Tibial artery (tissue), 4 donors: Measurements from ENCODE around the gene ITPRIP.

Experiments used
- DNase-seq, 2 donors: peaks; one replicate each; pipeline ENCODE4 v3.0.0-alpha.2; 2019
- H3K27ac ChIP-seq, 2 donors: fragments of 200-600 bp; sonication (generic) in 1 of 2; 1 replicate in 1 of 2; 2 replicates in 1 of 2; pipeline ENCODE4 v1.5.1; 2018 to 2019; ENCODE audit warnings: mild to moderate bottlenecking in 1 of 2
- H3K27me3 ChIP-seq, 2 donors: fragments of 200-600 bp; sonication (generic) in 1 of 2; one replicate each; pipeline versions ENCODE4 v1.5.1 to v1.6.0; 2016 to 2019
- H3K36me3 ChIP-seq, 3 donors: fragments of 200-600 bp; sonication (generic) in 2 of 3; one replicate each; pipeline ENCODE4 v1.5.1; 2016 to 2019; ENCODE audit warnings: mild to moderate bottlenecking in 2 of 3
- H3K4me1 ChIP-seq, 4 donors: fragments of 200-600 bp; sonication (generic) in 2 of 4; 1 replicate in 3 of 4; 2 replicates in 1 of 4; pipeline ENCODE4 v1.5.1; 2016 to 2019
- H3K4me3 ChIP-seq, 2 donors: fragments of 200-600 bp; sonication (generic) in 1 of 2; 1 replicate in 1 of 2; 2 replicates in 1 of 2; pipeline ENCODE4 v1.5.1; 2018 to 2019; ENCODE audit warnings: mild to moderate bottlenecking in 2 of 2
- H3K9me3 ChIP-seq, 3 donors: fragments of 200-600 bp; sonication (generic) in 1 of 3; one replicate each; pipeline ENCODE4 v1.5.1; 2016 to 2019
- CTCF ChIP-seq, 2 experiments: fragments of 200-600 bp in 1 of 2; fragments of 450-650 bp in 1 of 2; IDR thresholded peaks; one replicate each; pipeline ENCODE4 v1.5.1; 2017 to 2019; ENCODE audit warnings: antibody characterized with exemption in 2 of 2, mild to moderate bottlenecking in 1 of 2, moderate library complexity in 1 of 2
- intact Hi-C: fragments of 100-400 bp; cut with DNase I; formaldehyde crosslinking; loops from one replicate; pipeline ENCODE4 v1.15.0; 2023; ENCODE audit warnings: low total_unique reads

Gene ITPRIP

GRCh38 chr10:104334965-104335650 is 3.2 kb downstream of the ITPRIP start:
- H3K36me3 ChIP-seq = no peaks in the 10 kb centered on the region
- no peak for TF ChIP-seq CTCF (IDR thresholded peaks at IDR 0.05)
- no peaks in the 10 kb centered on the region for H3K9me3 ChIP-seq
- no peak for DNase-seq
- H3K27me3 ChIP-seq = no peaks in the 10 kb centered on the region
- intact Hi-C loops = no loop called here
- H3K4me3 ChIP-seq = peak overlapping the region; percentile 63 to 86
- H3K4me1 ChIP-seq = peaks cover 8 to 73% (median 65%) of the 10 kb centered on the region in 4 donors
- H3K27ac ChIP-seq = peak overlapping the region; percentile 80 to 98

- no peaks in the 10 kb centered on the region for H3K9me3 ChIP-seq
- peaks cover 8 to 73% (median 66%) of the 10 kb centered on the region in 4 donors for H3K4me1 ChIP-seq
- intact Hi-C loops = no loop called here
- no peak for DNase-seq
- H3K27ac ChIP-seq = peak overlapping the region; percentile 80 to 89
- H3K36me3 ChIP-seq = no peaks in the 10 kb centered on the region
- no peaks in the 10 kb centered on the region for H3K27me3 ChIP-seq
- TF ChIP-seq CTCF (IDR thresholded peaks at IDR 0.05) = no peak
- H3K4me3 ChIP-seq = no peak overlapping the region
Observed at GRCh38 chr10:104334561-104334960, 3.7 kb downstream of the ITPRIP start.

- TF ChIP-seq CTCF (IDR thresholded peaks at IDR 0.05) = no peak
- peaks cover 9 to 79% (median 69%) of the 10 kb centered on the region in 4 donors for H3K4me1 ChIP-seq
- H3K9me3 ChIP-seq = no peaks in the 10 kb centered on the region
- H3K4me3 ChIP-seq = no peak overlapping the region
- no peaks in the 10 kb centered on the region for H3K36me3 ChIP-seq
- intact Hi-C loops = no loop called here
- H3K27me3 ChIP-seq = no peaks in the 10 kb centered on the region
- peak in 1 of 2 donors; percentile 51 for DNase-seq
- peak overlapping the region; percentile 80 to 89 for H3K27ac ChIP-seq
Observed at GRCh38 chr10:104333728-104334373, 4.4 kb downstream of the ITPRIP start.

GRCh38 chr10:104333032-104333727 is 5.1 kb downstream of the ITPRIP start:
- peak overlapping the region; percentile 80 to 89 for H3K27ac ChIP-seq
- H3K4me3 ChIP-seq = no peak overlapping the region
- intact Hi-C loops = no loop called here
- peaks cover 16 to 86% (median 76%) of the 10 kb centered on the region in 4 donors for H3K4me1 ChIP-seq
- H3K27me3 ChIP-seq = no peaks in the 10 kb centered on the region
- no peaks in the 10 kb centered on the region for H3K9me3 ChIP-seq
- peak in 1 of 2 donors; percentile 65 for DNase-seq
- TF ChIP-seq CTCF (IDR thresholded peaks at IDR 0.05) = no peak
- H3K36me3 ChIP-seq = no peaks in the 10 kb centered on the region

GRCh38 chr10:104332243-104333031 is 5.8 kb downstream of the ITPRIP start:
- no peaks in the 10 kb centered on the region for H3K9me3 ChIP-seq
- H3K36me3 ChIP-seq = no peaks in the 10 kb centered on the region
- no peak for TF ChIP-seq CTCF (IDR thresholded peaks at IDR 0.05)
- H3K27me3 ChIP-seq = no peaks in the 10 kb centered on the region
- intact Hi-C loops = no loop called here
- H3K27ac ChIP-seq = peak overlapping the region; percentile 80 to 89
- peaks cover 18 to 93% (median 83%) of the 10 kb centered on the region in 4 donors for H3K4me1 ChIP-seq
- H3K4me3 ChIP-seq = no peak overlapping the region
- peak in 1 of 2 donors; percentile 55 for DNase-seq
